Keratinocyte (primary cell): ENCODE results near the gene FCN3. TPM values are rescaled to one million over a fixed set of nuclear protein-coding genes. Genes with fewer than 3 reads are reported as not detected.

Experiments
- DNase-seq: peaks from one replicate; pipeline ENCODE4 v3.0.0-alpha.2; 2011; ENCODE audit warnings: low read depth, missing footprints, low spot score
- FAIRE-seq: peaks from 2 replicates; lab custom pipeline; 2011; peaks lifted over from hg19 to GRCh38; lab: Jason Lieb, UNC
- H2AFZ ChIP-seq: 2 replicates; pipeline ENCODE4 v1.6.0; 2012; ENCODE audit warnings: low read length, control low read depth, inconsistent platforms; ENCODE audit not compliant: control insufficient read depth
- H3K27ac ChIP-seq: 2 replicates; pipeline ENCODE4 v1.5.1; 2011; ENCODE audit warnings: low read length; ENCODE audit not compliant: control insufficient read depth, insufficient read depth
- H3K27me3 ChIP-seq: 3 replicates; pipeline ENCODE4 v1.6.0; 2011; ENCODE audit warnings: low read length; ENCODE audit not compliant: control insufficient read depth, insufficient read depth; ENCODE audit errors: extremely low read depth
- H3K36me3 ChIP-seq, 2 experiments: 2 replicates in 1 of 2; 3 replicates in 1 of 2; pipeline ENCODE4 v1.5.1; 2011; ENCODE audit warnings: low read length in 2 of 2, mild to moderate bottlenecking in 1 of 2; ENCODE audit not compliant: control insufficient read depth in 2 of 2, insufficient read depth in 2 of 2; ENCODE audit errors: extremely low read depth in 1 of 2
- H3K4me1 ChIP-seq: 3 replicates; pipeline ENCODE4 v1.5.1; 2011; ENCODE audit warnings: low read length; ENCODE audit not compliant: control insufficient read depth, insufficient read depth; ENCODE audit errors: extremely low read depth
- H3K4me2 ChIP-seq: 3 replicates; pipeline ENCODE4 v1.6.0; 2011; ENCODE audit warnings: low read depth, low read length; ENCODE audit not compliant: control insufficient read depth, insufficient read depth; ENCODE audit errors: extremely low read depth
- H3K4me3 ChIP-seq, 3 experiments: fragments of 200-600 bp in 1 of 3; sonication (generic) in 1 of 3; 2 replicates in 2 of 3; 3 replicates in 1 of 3; pipeline ENCODE4 v1.5.1; 2011 to 2016; ENCODE audit warnings: low read length in 3 of 3, mild to moderate bottlenecking in 3 of 3, control low read depth in 2 of 3, inconsistent platforms in 1 of 3, low read depth in 1 of 3, mixed read lengths in 1 of 3, mixed run types in 1 of 3, moderate library complexity in 1 of 3; ENCODE audit not compliant: control insufficient read depth in 2 of 3, insufficient read depth in 2 of 3; ENCODE audit errors: extremely low read depth in 1 of 3
- H3K79me2 ChIP-seq: 2 replicates; pipeline ENCODE4 v1.6.0; 2012; ENCODE audit warnings: low read length; ENCODE audit not compliant: control insufficient read depth, insufficient read depth
- H3K9ac ChIP-seq: 3 replicates; pipeline ENCODE4 v1.6.0; 2011; ENCODE audit warnings: low read length; ENCODE audit not compliant: control insufficient read depth, insufficient read depth; ENCODE audit errors: extremely low read depth
- H3K9me1 ChIP-seq: 3 replicates; pipeline ENCODE4 v1.6.0; 2011; ENCODE audit warnings: low read length; ENCODE audit not compliant: control insufficient read depth, insufficient read depth; ENCODE audit errors: extremely low read depth
- H3K9me3 ChIP-seq: 2 replicates; pipeline ENCODE4 v1.5.1; 2012; ENCODE audit warnings: low read depth, low read length; ENCODE audit not compliant: control insufficient read depth
- H4K20me1 ChIP-seq: 3 replicates; pipeline ENCODE4 v1.6.0; 2011; ENCODE audit warnings: low read length; ENCODE audit not compliant: control insufficient read depth, insufficient read depth; ENCODE audit errors: extremely low read depth
- CTCF ChIP-seq, 3 experiments: IDR thresholded peaks in 1 of 3; conservative IDR thresholded peaks in 1 of 3; optimal IDR thresholded peaks in 1 of 3; 2 replicates in 2 of 3; 3 replicates in 1 of 3; pipeline versions ENCODE3 to v1.5.1; 2011; ENCODE audit warnings: low read length in 3 of 3, mild to moderate bottlenecking in 3 of 3, moderate library complexity in 2 of 3, control low read depth in 1 of 3, inconsistent platforms in 1 of 3; ENCODE audit not compliant: insufficient read depth in 2 of 3; ENCODE audit errors: extremely low read depth in 1 of 3
- EZH2 ChIP-seq: IDR thresholded peaks from one replicate; pipeline ENCODE4 v1.6.1; 2012; ENCODE audit warnings: inconsistent platforms, mild to moderate bottlenecking, low read length, moderate library complexity
- dilution Hi-C: fragments of 300-500 bp; cut with MboI; formaldehyde crosslinking; loops from one replicate; pipeline ENCODE4 v1.7.0; 2020; ENCODE audit warnings: low sequenced_read_pairs; ENCODE audit not compliant: extremely low pct_ligation_motif_present
- polyA plus RNA-seq, 5 experiments: library from polyadenylated mRNA; depleted of rRNA in 3 of 5; stranded (reverse) in 3 of 5; stranded (forward) in 1 of 5; unstranded in 1 of 5; fragments of >200 nt; gene quantifications; 1 replicate in 1 of 5; 2 replicates in 3 of 5; 3 replicates in 1 of 5; pipeline versions ENCODE4 v1.2.1 to v1.2.3, GENCODE V29; 2011 to 2012; ENCODE audit warnings: missing spikeins in 2 of 5, low read depth in 1 of 5, low replicate concordance in 1 of 5

FCN3 gene
- polyA plus RNA-seq, 1 donor (not counting 4 experiments of a cell fraction or from before 2014, with no cell fraction given) = not detected

DNA sequence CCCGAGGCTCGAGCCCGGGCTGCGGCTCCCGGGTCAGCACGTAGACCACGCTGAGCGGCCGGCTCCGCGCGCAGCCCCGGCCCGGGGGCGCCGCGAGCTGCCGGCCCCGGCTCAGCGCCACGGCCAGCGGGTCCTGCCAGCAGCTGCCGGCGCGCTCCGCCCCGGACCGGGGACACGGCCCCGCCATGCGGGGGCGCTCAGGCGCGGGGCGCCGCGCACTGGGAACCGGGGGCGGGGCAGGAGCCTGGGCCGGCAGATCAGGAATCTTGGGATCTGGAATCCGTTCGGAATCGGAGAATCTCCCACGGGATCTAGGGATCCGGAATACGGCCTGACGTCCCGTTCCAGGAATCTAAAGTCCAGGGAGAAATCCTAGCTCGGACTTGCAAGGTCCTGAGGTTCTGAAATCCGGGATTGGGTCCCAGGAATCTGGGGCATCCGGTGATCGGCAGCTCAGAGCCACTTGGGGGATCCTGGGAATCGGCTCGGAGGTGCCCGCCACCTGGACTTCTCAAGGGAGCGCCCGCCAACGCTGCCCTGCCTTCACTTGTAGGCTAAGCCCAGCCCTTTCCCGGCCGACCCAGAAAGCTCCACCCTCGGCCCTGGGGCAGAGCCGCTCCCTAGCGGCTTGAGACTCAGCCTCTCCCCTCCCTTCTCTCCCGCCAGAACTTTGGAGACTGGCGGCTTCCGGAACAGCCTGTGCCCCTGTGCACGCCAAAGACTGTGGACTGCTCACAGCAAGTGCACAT, 8.0 kb downstream of the FCN3 start, which contains the start of gene MAP3K6:
Gene MAP3K6 (minus strand): TSS at position 551 of the 749 bp plus-strand sequence. CDS start 364 bp downstream, at position 187.
- Histone ChIP-seq H3K79me2 (peaks cover 12% of the 10 kb centered on the region), H3K36me3 (peaks cover 11 to 14% of the 10 kb centered on the region in 2 experiments), H4K20me1 (no peaks in the 10 kb centered on the region), H3K9me3 (no peaks in the 10 kb centered on the region), H3K4me3 (peak within 1 kb of the TSS; percentile 68 to 89 (median 82)), H3K4me1 (peaks cover 31% of the 10 kb centered on the region), H3K9ac (peak within 1 kb of the TSS; percentile 88), H3K27ac (peak within 1 kb of the TSS; percentile 91), H2AFZ (peak within 1 kb of the TSS; percentile 79), H3K9me1 (no peaks in the 10 kb centered on the region), H3K27me3 (no peaks in the 10 kb centered on the region), H3K4me2 (peak within 1 kb of the TSS; percentile 86)
- TF ChIP-seq EZH2 (no peak), CTCF (optimal IDR thresholded peaks at IDR 0.05 in 1 of 3, IDR thresholded peaks at IDR 0.05 in 1 of 3, conservative IDR thresholded peaks at IDR 0.05 in 1 of 3; ENCODE audit: extremely low read depth in 1 of 3, insufficient read depth in 2 of 3, low read length in 3 of 3) (peak in 2 of 3 experiments; percentile 26 to 59)
- peak; percentile 44 for FAIRE-seq
- dilution Hi-C loops = no loop called here
- no peak for DNase-seq

- no peak for TF ChIP-seq EZH2
- no peak for TF ChIP-seq CTCF (optimal IDR thresholded peaks at IDR 0.05 in 1 of 3, IDR thresholded peaks at IDR 0.05 in 1 of 3, conservative IDR thresholded peaks at IDR 0.05 in 1 of 3; ENCODE audit: extremely low read depth in 1 of 3, insufficient read depth in 2 of 3, low read length in 3 of 3)
- Histone ChIP-seq H4K20me1 (no peaks in the 10 kb centered on the region), H3K79me2 (peaks cover 12% of the 10 kb centered on the region), H3K9me3 (no peaks in the 10 kb centered on the region), H3K27ac (peak overlapping the region; percentile 78), H3K9ac (peak overlapping the region; percentile 88), H3K36me3 (peaks cover 13 to 16% of the 10 kb centered on the region in 2 experiments), H3K4me1 (peaks cover 31% of the 10 kb centered on the region), H3K4me2 (peak overlapping the region; percentile 86), H3K27me3 (no peaks in the 10 kb centered on the region), H3K9me1 (no peaks in the 10 kb centered on the region), H3K4me3 (peak overlapping the region; percentile 65 to 89 (median 68)), H2AFZ (peak overlapping the region; percentile 20)
- FAIRE-seq (no peak), DNase-seq (no peak)
- dilution Hi-C loops = no loop called here
Observed at GRCh38 chr1:27366113-27366410, 8.6 kb downstream of the FCN3 start.
